Kidney capillary endothelial cell (primary cell): ENCODE results near the gene DRP2.
A peak's percentile ranks its signal among the peaks of the same experiment; 100 is the strongest.
"Not testable (repeated sequence)": the region's sequence is repeated elsewhere in the genome, so short reads cannot be mapped to it uniquely, and the experiment has no call there.

Experiments used
- DNase-seq: peaks from one replicate; pipeline ENCODE4 v3.0.0-alpha.2; 2018; ENCODE audit warnings: low spot score

The DRP2 gene

GRCh38 chrX:101219116-101219863, at the start of gene DRP2:
Gene DRP2, plus strand, starts transcription at chrX:101219786. Its CDS starts 11,862 bp downstream, at chrX:101231648.
- DNase-seq, result peak; percentile 40

GRCh38 chrX:101171883-101172400, 47.6 kb upstream of the DRP2 start:
- no peak for DNase-seq

- no peak for DNase-seq
Measured at GRCh38 chrX:101176439-101176838, 43.1 kb upstream of the DRP2 start.

GRCh38 chrX:101184876-101185275, 34.7 kb upstream of the DRP2 start:
- DNase-seq, result not testable (repeated sequence)

GRCh38 chrX:101187961-101188360, 31.6 kb upstream of the DRP2 start:
- not testable (repeated sequence) for DNase-seq

- DNase-seq, result no peak
Measured at GRCh38 chrX:101190736-101191135, 28.9 kb upstream of the DRP2 start.

- DNase-seq, result no peak
Measured at GRCh38 chrX:101191217-101191750, 28.3 kb upstream of the DRP2 start.

- DNase-seq, result no peak
Measured at GRCh38 chrX:101195442-101196173, 24.0 kb upstream of the DRP2 start.

- DNase-seq, result no peak
Measured at GRCh38 chrX:101203761-101204351, 15.7 kb upstream of the DRP2 start.

- DNase-seq, result peak; percentile 13
Measured at GRCh38 chrX:101206471-101206870, 13.1 kb upstream of the DRP2 start.

GRCh38 chrX:101208152-101208905, 11.3 kb upstream of the DRP2 start:
- no peak for DNase-seq

GRCh38 chrX:101210630-101211029, 9.0 kb upstream of the DRP2 start:
- DNase-seq, result no peak

- DNase-seq, result no peak
Measured at GRCh38 chrX:101217689-101218088, 1.9 kb upstream of the DRP2 start.

- DNase-seq, result peak; percentile 1
Measured at GRCh38 chrX:101219864-101220346, 319 bp downstream of the DRP2 start.

- DNase-seq, result no peak
Measured at GRCh38 chrX:101220662-101221260, 1.2 kb downstream of the DRP2 start.

- DNase-seq, result no peak
Measured at GRCh38 chrX:101223226-101223625, 3.6 kb downstream of the DRP2 start.

GRCh38 chrX:101229170-101229569, 9.6 kb downstream of the DRP2 start:
- DNase-seq, result no peak

GRCh38 chrX:101230636-101231035, 11.1 kb downstream of the DRP2 start:
- peak; percentile 4 for DNase-seq

GRCh38 chrX:101231080-101231479, 11.5 kb downstream of the DRP2 start:
- DNase-seq, result no peak

- no peak for DNase-seq
Measured at GRCh38 chrX:101232316-101232715, 12.7 kb downstream of the DRP2 start.

- DNase-seq, result no peak
Measured at GRCh38 chrX:101237041-101237440, 17.5 kb downstream of the DRP2 start.
